Osteocyte (in vitro differentiated cells): ENCODE results near the gene PAGE2B. TPM values are rescaled to one million over a fixed set of nuclear protein-coding genes. Genes with fewer than 3 reads are reported as not detected.
"Not testable (repeated sequence)": the region's sequence is repeated elsewhere in the genome, so short reads cannot be mapped to it uniquely, and the experiment has no call there.

Experiments used
- DNase-seq: peaks from one replicate; pipeline ENCODE4 v3.0.0; 2021; ENCODE audit warnings: mixed read lengths; ENCODE audit not compliant: unreplicated experiment; ENCODE audit errors: extremely low spot score
- H3K27ac Mint-ChIP-seq: one replicate; pipeline ENCODE4 v1.8.0; 2021; ENCODE audit warnings: mild to moderate bottlenecking, mixed read lengths; ENCODE audit not compliant: unreplicated experiment
- H3K27me3 Mint-ChIP-seq: one replicate; pipeline ENCODE4 v1.8.0; 2021; ENCODE audit warnings: mixed read lengths; ENCODE audit not compliant: unreplicated experiment
- H3K36me3 Mint-ChIP-seq: one replicate; pipeline ENCODE4 v1.8.0; 2021; ENCODE audit warnings: mixed read lengths; ENCODE audit not compliant: unreplicated experiment
- H3K4me1 Mint-ChIP-seq: one replicate; pipeline ENCODE4 v1.8.0; 2021; ENCODE audit warnings: mixed read lengths; ENCODE audit not compliant: unreplicated experiment
- H3K4me3 Mint-ChIP-seq: one replicate; pipeline ENCODE4 v1.8.0; 2021; ENCODE audit warnings: mild to moderate bottlenecking, moderate library complexity, mixed read lengths; ENCODE audit not compliant: unreplicated experiment
- H3K9me3 Mint-ChIP-seq: one replicate; pipeline ENCODE4 v1.8.0; 2021; ENCODE audit warnings: mixed read lengths; ENCODE audit not compliant: unreplicated experiment
- CTCF ChIP-seq: fragments of 200-600 bp; sonication (generic); IDR thresholded peaks from 2 replicates; pipeline ENCODE4 v1.5.0; 2021; ENCODE audit warnings: antibody characterized with exemption, mild to moderate bottlenecking, moderate library complexity
- total RNA-seq: library from RNA; stranded (reverse); gene quantifications from 2 replicates; pipeline ENCODE4 v1.2.1, GENCODE V29; 2021

The PAGE2B gene
- total RNA-seq, 1 donor from 2014 or later, result not detected

DNA sequence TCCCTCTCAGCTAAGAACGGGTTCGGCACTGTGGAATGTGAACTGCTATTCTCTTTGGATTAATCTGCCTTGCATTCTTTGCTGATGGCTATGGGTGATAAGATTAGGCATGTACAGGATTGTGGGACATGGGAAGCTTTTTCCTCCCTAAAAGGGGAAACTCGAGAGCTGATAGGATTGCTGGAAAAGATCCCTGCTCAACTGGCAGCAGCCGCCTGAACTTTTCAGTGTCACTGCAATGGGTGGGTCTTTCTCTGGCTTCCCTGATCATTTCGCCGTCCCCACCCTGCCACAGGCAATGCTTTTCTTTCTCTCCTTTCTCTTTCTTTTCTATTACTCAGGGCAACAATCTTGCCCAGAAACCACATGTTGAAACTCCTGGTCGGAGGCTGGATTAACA is 34.5 kb downstream of the PAGE2B start:
- Mint-ChIP-seq H3K27ac (no peak overlapping the region), H3K4me1 (no peaks in the 10 kb centered on the region), H3K36me3 (no peaks in the 10 kb centered on the region), H3K9me3 (no peaks in the 10 kb centered on the region), H3K27me3 (no peaks in the 10 kb centered on the region), H3K4me3 (no peak overlapping the region)
- no peak for DNase-seq
- TF ChIP-seq CTCF, result no peak

DNA sequence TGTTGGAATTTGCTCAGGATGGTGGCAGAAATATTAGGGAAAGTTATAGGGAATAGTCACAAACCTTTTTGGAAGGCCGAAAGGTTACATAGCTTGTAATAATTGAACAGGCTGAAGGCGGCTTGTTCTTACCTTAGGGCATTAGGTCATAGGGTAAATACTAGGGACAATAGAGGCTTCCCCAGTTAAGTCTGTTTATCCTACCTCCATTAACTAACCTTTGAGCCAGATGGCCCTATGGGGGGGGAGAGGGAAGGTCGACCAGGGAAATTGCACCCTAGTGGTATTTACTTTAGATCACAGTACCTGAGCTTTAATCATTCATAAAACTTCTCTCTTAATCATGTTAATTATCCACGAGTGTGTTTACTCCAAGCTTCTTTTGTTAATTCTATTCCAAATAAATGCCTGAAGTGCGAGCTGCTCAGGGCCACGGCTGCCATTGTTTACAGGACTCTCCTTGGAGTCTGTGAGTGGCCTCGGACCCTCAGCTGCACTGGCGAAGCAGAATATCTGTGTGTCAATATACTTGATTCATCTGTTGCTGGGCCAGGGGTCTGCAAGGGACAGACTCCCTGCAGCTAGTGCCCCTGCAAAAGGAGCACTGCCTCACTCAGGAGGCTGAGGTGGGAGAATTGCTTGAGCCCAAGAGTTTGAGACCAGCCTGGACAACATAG is 36.9 kb downstream of the PAGE2B start:
- TF ChIP-seq CTCF, result no peak
- no peak overlapping the region for H3K27ac Mint-ChIP-seq
- no peaks in the 10 kb centered on the region for H3K4me1 Mint-ChIP-seq
- H3K4me3 Mint-ChIP-seq, result no peak overlapping the region
- H3K27me3 Mint-ChIP-seq, result no peaks in the 10 kb centered on the region
- no peaks in the 10 kb centered on the region for H3K9me3 Mint-ChIP-seq
- no peak for DNase-seq
- H3K36me3 Mint-ChIP-seq, result no peaks in the 10 kb centered on the region

- H3K9me3 Mint-ChIP-seq, H3K27ac Mint-ChIP-seq, H3K36me3 Mint-ChIP-seq: not testable (repeated sequence)
Measured at GRCh38 chrX:55116589-55116988, 41.8 kb downstream of the PAGE2B start.

DNA sequence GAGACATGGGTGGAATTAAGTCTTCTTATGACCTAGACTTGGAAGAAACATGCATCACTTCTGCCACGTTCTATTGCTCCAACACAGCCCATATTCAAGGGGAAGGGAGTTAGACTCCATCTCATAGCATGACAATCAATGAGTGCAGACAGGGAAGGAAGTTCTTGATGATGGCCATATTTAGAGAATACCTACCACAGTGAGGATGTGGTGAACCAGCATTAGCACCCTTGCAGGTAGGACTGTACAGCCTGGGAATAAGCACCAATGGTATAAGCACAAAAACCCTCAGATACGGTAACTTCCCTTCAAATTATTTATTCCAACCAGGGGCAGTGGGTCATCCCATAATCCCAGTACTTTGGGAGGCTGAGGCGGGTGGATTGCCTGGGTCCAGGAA is 43.7 kb downstream of the PAGE2B start:
- no peaks in the 10 kb centered on the region for H3K36me3 Mint-ChIP-seq
- no peaks in the 10 kb centered on the region for H3K9me3 Mint-ChIP-seq
- no peak overlapping the region for H3K4me3 Mint-ChIP-seq
- no peak overlapping the region for H3K27ac Mint-ChIP-seq
- H3K4me1 Mint-ChIP-seq, result no peaks in the 10 kb centered on the region
- peaks cover 8% of the 10 kb centered on the region for H3K27me3 Mint-ChIP-seq
- no peak for TF ChIP-seq CTCF
- DNase-seq, result no peak

More at GRCh38 chrX:55116589-55116988, 41.8 kb downstream of the PAGE2B start:
- DNase-seq, H3K4me1 Mint-ChIP-seq, H3K4me3 Mint-ChIP-seq, H3K27me3 Mint-ChIP-seq: not testable (repeated sequence)

DNA sequence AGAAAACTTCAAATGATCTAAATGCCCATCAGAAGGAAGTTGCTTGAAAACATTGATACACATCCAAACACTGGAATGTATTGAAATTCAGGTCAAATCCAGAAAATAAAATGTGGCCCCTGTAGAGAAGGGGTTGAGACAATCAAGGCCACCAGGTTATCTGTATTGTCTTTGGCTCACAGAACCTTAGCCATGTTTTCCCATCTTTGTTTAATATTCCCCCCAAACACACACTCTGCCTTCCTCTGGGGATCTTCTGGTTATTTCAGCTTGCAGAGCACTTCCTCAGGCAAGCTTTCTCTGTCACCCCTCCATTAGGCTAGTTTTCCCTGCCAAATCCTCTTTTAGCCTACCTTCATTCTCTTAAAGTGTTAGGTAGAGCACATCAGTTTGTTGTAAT is 44.4 kb downstream of the PAGE2B start:
- no peak for TF ChIP-seq CTCF
- no peak for DNase-seq
- Mint-ChIP-seq H3K4me3 (no peak overlapping the region), H3K27ac (no peak overlapping the region), H3K27me3 (peaks cover 8% of the 10 kb centered on the region), H3K9me3 (no peaks in the 10 kb centered on the region), H3K4me1 (no peaks in the 10 kb centered on the region), H3K36me3 (no peaks in the 10 kb centered on the region)
